ENCODE results near the gene RELB.

GRCh38 chr19:44992336-44993163 is 8.7 kb upstream of the RELB start:
- no peak for TF ChIP-seq MAFF (IDR thresholded peaks at IDR 0.05; ENCODE audit: low read length)
- TF ChIP-seq, protein P1, sequence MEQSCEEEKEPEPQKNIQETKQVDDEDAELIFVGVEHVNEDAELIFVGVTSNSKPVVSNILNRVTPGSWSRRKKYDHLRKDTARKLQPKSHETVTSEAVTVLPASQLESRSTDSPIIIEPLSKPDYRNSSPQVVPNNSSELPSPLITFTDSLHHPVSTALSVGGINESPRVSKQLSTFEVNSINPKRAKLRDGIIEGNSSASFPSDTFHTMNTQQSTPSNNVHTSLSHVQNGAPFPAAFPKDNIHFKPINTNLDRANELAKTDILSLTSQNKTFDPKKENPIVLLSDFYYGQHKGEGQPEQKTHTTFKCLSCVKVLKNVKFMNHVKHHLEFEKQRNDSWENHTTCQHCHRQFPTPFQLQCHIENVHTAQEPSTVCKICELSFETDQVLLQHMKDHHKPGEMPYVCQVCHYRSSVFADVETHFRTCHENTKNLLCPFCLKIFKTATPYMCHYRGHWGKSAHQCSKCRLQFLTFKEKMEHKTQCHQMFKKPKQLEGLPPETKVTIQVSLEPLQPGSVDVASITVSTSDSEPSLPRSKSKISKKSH (CRISPR knock-in tag; IDR thresholded peaks at IDR 0.05): no peak
- no peak for TF ChIP-seq CTCF (IDR thresholded peaks at IDR 0.05 in 2 of 3, conservative IDR thresholded peaks at IDR 0.05 in 1 of 3; ENCODE audit: insufficient read depth in 2 of 3, low read depth in 1 of 3, low read length in 3 of 3)
- TF ChIP-seq ETV5 (CRISPR knock-in tag; IDR thresholded peaks at IDR 0.05; ENCODE audit: low read depth): no peak
- no peak for TF ChIP-seq YY1 (IDR thresholded peaks at IDR 0.05; ENCODE audit: borderline replicate concordance in 1 of 3, control insufficient read depth in 1 of 3, extremely low read depth in 1 of 3, insufficient read depth in 3 of 3, insufficient read length in 1 of 3, insufficient replicate concordance in 2 of 3, low read depth in 1 of 3, low read length in 2 of 3)
- TF ChIP-seq EGR1 (conservative IDR thresholded peaks at IDR 0.05): no peak
- TF ChIP-seq CEBPB (tag; IDR thresholded peaks at IDR 0.05): no peak

Measured in K562 (cell line).